SK-N-SH treated with all-trans-retinoic acid at 6 μM for 48 hours (cell line): ENCODE results near the gene GADD45GIP1.
A peak's percentile ranks its signal among the peaks of the same experiment; 100 is the strongest.

Experiments used
- ATAC-seq: fragments of 200-7000 bp; cut with Tn5 transposase; 3 replicates; pipeline ENCODE4 v1.9.1; 2020; ENCODE audit warnings: mild to moderate bottlenecking, moderate library complexity
- BACH2 ChIP-seq: fragments of 250-450 bp; sonication (Bioruptor Pico); IDR thresholded peaks from 2 replicates; pipeline ENCODE4 v1.9.0; 2021; ENCODE audit warnings: mild to moderate bottlenecking, borderline replicate concordance
- CSDC2 ChIP-seq: fragments of 250-450 bp; sonication (Bioruptor Pico); IDR thresholded peaks from 2 replicates; pipeline ENCODE4 v1.5.0; 2020; ENCODE audit warnings: mild to moderate bottlenecking, moderate library complexity
- ESRRG ChIP-seq: fragments of 250-450 bp; sonication (Bioruptor Pico); IDR thresholded peaks from 2 replicates; pipeline ENCODE4 v1.6.1; 2021; ENCODE audit warnings: mild to moderate bottlenecking
- GLIS3 ChIP-seq: fragments of 250-450 bp; sonication (Bioruptor Pico); IDR thresholded peaks from 2 replicates; pipeline ENCODE4 v1.5.0; 2020; ENCODE audit warnings: mild to moderate bottlenecking, moderate library complexity
- ISL1 ChIP-seq: fragments of 250-450 bp; sonication (Bioruptor Pico); IDR thresholded peaks from 2 replicates; pipeline ENCODE4 v2.1.2; 2022; ENCODE audit warnings: mild to moderate bottlenecking, moderate library complexity
- OSR1 ChIP-seq: fragments of 250-450 bp; sonication (Bioruptor Pico); IDR thresholded peaks from 2 replicates; pipeline ENCODE4 v1.8.0; 2022; ENCODE audit warnings: moderate library complexity, mild to moderate bottlenecking, inconsistent platforms
- PPARA ChIP-seq: fragments of 250-450 bp; sonication (Bioruptor Pico); IDR thresholded peaks from 2 replicates; pipeline ENCODE4 v1.5.0; 2020; ENCODE audit warnings: mild to moderate bottlenecking, borderline replicate concordance
- RARB ChIP-seq: fragments of 250-450 bp; sonication (Bioruptor Pico); IDR thresholded peaks from 2 replicates; pipeline ENCODE4 v1.8.0; 2021; ENCODE audit warnings: mild to moderate bottlenecking, moderate library complexity
- SNAI2 ChIP-seq: fragments of 250-450 bp; sonication (Bioruptor Pico); IDR thresholded peaks from 2 replicates; pipeline ENCODE4 v1.5.0; 2020; ENCODE audit warnings: mild to moderate bottlenecking, moderate library complexity
- TOX ChIP-seq: fragments of 250-450 bp; sonication (Bioruptor Pico); IDR thresholded peaks from 2 replicates; pipeline ENCODE4 v1.8.0; 2021; ENCODE audit warnings: mild to moderate bottlenecking, moderate library complexity, borderline replicate concordance
- ZC3H10 ChIP-seq: fragments of 250-450 bp; sonication (Bioruptor Pico); IDR thresholded peaks from 2 replicates; pipeline ENCODE4 v1.5.1; 2021; ENCODE audit warnings: mild to moderate bottlenecking, moderate library complexity
- ZFP30 ChIP-seq: fragments of 450-650 bp; formaldehyde crosslinking; IDR thresholded peaks from 2 replicates; pipeline ENCODE4 v1.5.0; 2022; ENCODE audit warnings: mild to moderate bottlenecking, moderate library complexity
- ZNF565 ChIP-seq: fragments of 450-650 bp; formaldehyde crosslinking; conservative IDR thresholded peaks from 2 replicates; pipeline ENCODE4 v1.5.0; 2020; ENCODE audit warnings: low read depth, mild to moderate bottlenecking, moderate library complexity
- ZNF70 ChIP-seq: fragments of 450-650 bp; formaldehyde crosslinking; IDR thresholded peaks from 2 replicates; pipeline ENCODE4 v1.5.0; 2020; ENCODE audit warnings: mild to moderate bottlenecking, moderate library complexity
- ZNF8 ChIP-seq: fragments of 450-650 bp; formaldehyde crosslinking; IDR thresholded peaks from 2 replicates; pipeline ENCODE4 v1.5.0; 2020; ENCODE audit warnings: mild to moderate bottlenecking, moderate library complexity
- TF ChIP-seq, protein P1 (sequence below): fragments of 250-450 bp; sonication (Bioruptor Pico); IDR thresholded peaks from 2 replicates; pipeline ENCODE4 v1.5.1; 2020; ENCODE audit warnings: low read depth, mild to moderate bottlenecking, moderate library complexity
- TF ChIP-seq, protein P2 (sequence below): fragments of 250-450 bp; sonication (Bioruptor Pico); IDR thresholded peaks from 2 replicates; pipeline ENCODE4 v1.5.1; 2021; ENCODE audit warnings: mild to moderate bottlenecking, moderate library complexity
- TF ChIP-seq, protein P3 (sequence below): fragments of 250-450 bp; sonication (Bioruptor Pico); IDR thresholded peaks from 2 replicates; pipeline ENCODE4 v1.8.0; 2020; ENCODE audit warnings: mild to moderate bottlenecking, moderate library complexity, borderline replicate concordance
- TF ChIP-seq, protein P4 (sequence below): fragments of 250-450 bp; sonication (Bioruptor Pico); IDR thresholded peaks from 2 replicates; pipeline ENCODE4 v1.5.0; 2020; ENCODE audit warnings: mild to moderate bottlenecking, moderate library complexity

Gene GADD45GIP1

DNA sequence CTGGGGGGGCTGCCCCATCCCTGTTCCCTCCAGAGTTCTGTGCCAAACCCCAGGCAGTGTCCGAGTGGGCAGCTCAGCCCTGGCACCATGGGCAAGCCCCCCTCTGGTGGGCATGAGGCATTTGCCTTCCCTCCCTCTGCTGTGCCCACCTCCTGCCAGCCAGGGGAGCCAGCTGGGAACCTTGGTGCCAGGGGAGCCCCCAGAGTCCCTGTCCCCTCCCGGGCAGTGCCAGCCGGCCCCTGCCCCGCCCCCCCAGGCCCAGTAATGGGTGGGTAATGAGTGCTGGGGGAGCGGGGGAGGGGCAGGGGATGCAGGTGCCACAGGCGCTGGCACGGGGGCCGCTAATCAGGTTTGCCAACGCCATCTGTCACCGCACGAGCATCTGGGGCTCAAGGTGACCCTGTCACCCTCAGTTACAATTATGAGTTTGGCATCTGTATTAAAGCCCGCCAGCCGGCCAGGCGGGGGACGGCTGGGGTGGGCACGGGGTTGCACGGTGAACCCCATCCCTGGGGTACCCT lies 18.3 kb upstream of the GADD45GIP1 start (continued):
- TF ChIP-seq, protein P1, sequence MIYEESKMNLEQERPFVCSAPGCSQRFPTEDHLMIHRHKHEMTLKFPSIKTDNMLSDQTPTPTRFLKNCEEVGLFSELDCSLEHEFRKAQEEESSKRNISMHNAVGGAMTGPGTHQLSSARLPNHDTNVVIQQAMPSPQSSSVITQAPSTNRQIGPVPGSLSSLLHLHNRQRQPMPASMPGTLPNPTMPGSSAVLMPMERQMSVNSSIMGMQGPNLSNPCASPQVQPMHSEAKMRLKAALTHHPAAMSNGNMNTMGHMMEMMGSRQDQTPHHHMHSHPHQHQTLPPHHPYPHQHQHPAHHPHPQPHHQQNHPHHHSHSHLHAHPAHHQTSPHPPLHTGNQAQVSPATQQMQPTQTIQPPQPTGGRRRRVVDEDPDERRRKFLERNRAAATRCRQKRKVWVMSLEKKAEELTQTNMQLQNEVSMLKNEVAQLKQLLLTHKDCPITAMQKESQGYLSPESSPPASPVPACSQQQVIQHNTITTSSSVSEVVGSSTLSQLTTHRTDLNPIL (CRISPR knock-in tag): no peak
- TF ChIP-seq TOX (no peak), ZC3H10 (CRISPR knock-in tag) (no peak), PPARA (CRISPR knock-in tag) (no peak), GLIS3 (CRISPR knock-in tag) (no peak), ZNF70 (CRISPR knock-in tag) (no peak), ZNF565 (CRISPR knock-in tag) (no peak)

DNA sequence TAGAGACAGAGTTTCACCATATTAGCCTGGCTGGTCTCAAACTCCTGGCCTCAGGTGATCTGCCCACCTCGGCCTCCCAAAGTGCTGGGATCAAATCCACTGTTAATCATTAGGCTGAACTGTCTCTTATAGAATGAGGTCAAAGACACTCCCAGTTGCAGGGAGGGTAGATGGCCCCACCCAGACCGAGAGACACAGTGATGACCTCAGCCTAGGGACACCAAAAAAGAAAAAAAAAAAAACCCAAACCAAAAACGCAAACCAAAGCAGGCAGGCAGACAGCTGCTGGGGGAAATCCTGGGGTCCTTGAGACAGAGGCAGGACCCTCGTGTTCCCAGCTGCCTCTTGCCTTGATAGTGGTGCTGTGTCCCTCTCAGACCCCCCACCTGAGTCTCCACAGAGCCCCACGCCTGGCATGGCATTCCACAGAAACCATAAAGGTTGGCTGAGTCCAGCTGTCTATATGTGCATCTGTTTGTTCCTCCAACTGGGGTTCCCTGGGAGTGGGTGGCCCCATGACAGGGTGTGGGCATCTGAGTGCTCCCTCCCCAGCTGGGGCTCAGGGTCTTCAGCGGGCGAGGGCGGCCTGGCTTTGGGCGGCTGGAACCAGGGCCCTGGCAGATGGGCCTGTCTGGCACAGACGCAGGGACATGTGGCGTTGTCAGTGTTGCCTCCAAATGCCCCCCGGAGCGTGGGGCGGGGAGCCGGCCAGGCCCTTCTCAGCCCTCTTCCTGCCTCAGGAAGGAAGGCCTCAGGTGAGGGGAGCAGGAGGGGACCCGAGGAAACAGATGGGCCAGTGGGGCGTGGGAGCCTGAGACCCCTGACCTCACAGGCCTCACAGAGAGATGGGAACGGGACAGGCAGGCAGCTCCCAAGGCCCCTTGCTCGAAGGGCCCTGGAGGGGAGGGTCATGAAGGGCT lies 17.5 kb upstream of the GADD45GIP1 start:
- no peak; the same call in 2 of the 3 replicates for ATAC-seq
- TF ChIP-seq ZNF8 (no peak), TOX (no peak), BACH2 (CRISPR knock-in tag) (no peak), ZC3H10 (CRISPR knock-in tag) (no peak), ZNF70 (CRISPR knock-in tag) (no peak), ZFP30 (CRISPR knock-in tag) (no peak), PPARA (CRISPR knock-in tag) (no peak), CSDC2 (CRISPR knock-in tag) (no peak), SNAI2 (CRISPR knock-in tag) (no peak), ESRRG (CRISPR knock-in tag) (no peak), ISL1 (CRISPR knock-in tag) (no peak), ZNF565 (CRISPR knock-in tag) (no peak)
- TF ChIP-seq, protein P2, sequence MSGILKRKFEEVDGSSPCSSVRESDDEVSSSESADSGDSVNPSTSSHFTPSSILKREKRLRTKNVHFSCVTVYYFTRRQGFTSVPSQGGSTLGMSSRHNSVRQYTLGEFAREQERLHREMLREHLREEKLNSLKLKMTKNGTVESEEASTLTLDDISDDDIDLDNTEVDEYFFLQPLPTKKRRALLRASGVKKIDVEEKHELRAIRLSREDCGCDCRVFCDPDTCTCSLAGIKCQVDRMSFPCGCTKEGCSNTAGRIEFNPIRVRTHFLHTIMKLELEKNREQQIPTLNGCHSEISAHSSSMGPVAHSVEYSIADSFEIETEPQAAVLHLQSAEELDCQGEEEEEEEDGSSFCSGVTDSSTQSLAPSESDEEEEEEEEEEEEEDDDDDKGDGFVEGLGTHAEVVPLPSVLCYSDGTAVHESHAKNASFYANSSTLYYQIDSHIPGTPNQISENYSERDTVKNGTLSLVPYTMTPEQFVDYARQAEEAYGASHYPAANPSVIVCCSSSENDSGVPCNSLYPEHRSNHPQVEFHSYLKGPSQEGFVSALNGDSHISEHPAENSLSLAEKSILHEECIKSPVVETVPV: no peak
- TF ChIP-seq, protein P3, sequence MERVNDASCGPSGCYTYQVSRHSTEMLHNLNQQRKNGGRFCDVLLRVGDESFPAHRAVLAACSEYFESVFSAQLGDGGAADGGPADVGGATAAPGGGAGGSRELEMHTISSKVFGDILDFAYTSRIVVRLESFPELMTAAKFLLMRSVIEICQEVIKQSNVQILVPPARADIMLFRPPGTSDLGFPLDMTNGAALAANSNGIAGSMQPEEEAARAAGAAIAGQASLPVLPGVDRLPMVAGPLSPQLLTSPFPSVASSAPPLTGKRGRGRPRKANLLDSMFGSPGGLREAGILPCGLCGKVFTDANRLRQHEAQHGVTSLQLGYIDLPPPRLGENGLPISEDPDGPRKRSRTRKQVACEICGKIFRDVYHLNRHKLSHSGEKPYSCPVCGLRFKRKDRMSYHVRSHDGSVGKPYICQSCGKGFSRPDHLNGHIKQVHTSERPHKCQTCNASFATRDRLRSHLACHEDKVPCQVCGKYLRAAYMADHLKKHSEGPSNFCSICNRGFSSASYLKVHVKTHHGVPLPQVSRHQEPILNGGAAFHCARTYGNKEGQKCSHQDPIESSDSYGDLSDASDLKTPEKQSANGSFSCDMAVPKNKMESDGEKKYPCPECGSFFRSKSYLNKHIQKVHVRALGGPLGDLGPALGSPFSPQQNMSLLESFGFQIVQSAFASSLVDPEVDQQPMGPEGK: no peak

DNA sequence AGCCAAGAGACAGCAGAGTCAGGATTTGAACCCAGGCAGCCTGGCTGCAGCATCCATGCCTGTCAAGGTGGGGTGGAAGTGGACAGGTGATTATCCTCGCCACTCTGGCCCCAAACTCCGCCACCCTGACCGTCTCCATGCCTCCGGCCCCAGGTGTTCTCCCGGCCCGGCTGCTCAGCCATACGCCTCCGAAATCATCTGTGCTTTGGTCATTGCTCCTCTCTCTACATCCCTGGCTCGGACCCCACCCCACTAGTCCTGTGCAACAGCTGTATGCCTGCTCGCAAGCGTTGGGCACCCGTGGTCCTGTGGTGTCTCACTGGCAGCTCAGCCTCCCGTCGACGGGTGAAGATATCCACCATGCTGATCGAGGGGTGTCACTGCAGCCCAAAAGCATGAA lies 16.2 kb upstream of the GADD45GIP1 start:
- TF ChIP-seq, protein P4, sequence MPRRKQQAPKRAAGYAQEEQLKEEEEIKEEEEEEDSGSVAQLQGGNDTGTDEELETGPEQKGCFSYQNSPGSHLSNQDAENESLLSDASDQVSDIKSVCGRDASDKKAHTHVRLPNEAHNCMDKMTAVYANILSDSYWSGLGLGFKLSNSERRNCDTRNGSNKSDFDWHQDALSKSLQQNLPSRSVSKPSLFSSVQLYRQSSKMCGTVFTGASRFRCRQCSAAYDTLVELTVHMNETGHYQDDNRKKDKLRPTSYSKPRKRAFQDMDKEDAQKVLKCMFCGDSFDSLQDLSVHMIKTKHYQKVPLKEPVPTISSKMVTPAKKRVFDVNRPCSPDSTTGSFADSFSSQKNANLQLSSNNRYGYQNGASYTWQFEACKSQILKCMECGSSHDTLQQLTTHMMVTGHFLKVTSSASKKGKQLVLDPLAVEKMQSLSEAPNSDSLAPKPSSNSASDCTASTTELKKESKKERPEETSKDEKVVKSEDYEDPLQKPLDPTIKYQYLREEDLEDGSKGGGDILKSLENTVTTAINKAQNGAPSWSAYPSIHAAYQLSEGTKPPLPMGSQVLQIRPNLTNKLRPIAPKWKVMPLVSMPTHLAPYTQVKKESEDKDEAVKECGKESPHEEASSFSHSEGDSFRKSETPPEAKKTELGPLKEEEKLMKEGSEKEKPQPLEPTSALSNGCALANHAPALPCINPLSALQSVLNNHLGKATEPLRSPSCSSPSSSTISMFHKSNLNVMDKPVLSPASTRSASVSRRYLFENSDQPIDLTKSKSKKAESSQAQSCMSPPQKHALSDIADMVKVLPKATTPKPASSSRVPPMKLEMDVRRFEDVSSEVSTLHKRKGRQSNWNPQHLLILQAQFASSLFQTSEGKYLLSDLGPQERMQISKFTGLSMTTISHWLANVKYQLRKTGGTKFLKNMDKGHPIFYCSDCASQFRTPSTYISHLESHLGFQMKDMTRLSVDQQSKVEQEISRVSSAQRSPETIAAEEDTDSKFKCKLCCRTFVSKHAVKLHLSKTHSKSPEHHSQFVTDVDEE (CRISPR knock-in tag): no peak
- TF ChIP-seq CSDC2 (CRISPR knock-in tag) (no peak), ISL1 (CRISPR knock-in tag) (no peak), RARB (CRISPR knock-in tag) (no peak), OSR1 (CRISPR knock-in tag) (no peak)
- no peak for ATAC-seq

DNA sequence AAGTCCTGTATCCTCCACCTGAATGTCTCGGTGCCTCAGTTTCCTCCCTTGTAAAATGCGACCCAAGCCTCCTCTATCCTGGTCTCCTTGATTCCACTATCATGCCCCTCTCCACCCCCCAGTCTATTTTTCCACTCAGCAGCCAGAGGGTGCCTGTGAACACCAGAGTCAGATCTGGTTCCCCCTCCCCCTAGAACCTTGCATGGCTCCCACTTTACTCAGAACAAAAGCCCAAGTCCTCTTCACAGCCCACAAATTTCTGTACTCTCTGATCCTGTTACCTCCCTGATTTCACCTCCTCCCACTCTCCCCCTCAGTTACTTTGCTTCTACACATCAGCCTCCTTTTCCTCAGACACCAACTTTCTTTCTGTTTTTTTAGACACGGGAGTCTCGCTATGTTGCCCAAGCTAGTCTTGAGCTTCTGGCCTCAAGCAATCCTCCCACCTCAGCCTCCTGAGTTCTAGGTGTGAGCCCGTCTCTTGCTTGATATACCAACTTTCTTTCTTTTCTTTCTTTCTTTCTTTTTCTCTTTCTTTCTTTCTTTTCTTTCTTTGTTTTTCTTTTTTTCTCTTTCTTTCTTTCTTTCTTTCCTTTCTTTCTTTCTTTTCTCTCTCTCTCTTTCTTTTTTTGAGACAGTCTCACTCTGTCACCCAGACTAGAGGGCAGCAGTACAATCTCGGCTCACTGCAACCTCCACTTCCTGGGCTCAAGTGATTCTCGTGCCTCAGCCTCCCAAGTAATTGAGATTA lies 13.2 kb upstream of the GADD45GIP1 start:
- no peak for ATAC-seq
- TF ChIP-seq, protein P3: no peak
- TF ChIP-seq CSDC2 (CRISPR knock-in tag) (no peak), ZNF70 (CRISPR knock-in tag) (peak; percentile 70)
- TF ChIP-seq, all 23 proteins: peak for 1
